ENCODE data around the gene ZC3H15.

The ZC3H15 gene

DNA sequence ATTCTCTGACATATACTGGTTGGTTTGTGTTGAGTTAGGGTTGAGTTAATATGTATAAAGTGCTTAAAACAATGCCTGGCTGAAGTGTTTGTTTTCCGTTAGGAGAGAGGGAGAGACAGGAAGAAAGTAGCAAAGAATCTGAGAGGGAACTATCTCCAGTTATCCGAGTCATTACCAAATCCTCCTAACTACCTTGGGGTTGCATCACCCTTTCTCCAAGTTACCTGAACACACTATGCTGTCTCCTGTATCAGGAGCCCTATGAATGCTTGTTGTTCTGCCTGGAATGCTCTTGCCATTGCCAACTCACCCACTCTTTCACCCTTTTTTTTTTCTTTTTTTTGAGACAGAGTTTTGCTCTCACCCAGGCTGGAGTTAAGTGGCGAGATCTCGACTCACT, 55.9 kb downstream of the ZC3H15 start:
- DNase-seq (ENCODE audit: low read depth, low spot score), result no peak

DNA sequence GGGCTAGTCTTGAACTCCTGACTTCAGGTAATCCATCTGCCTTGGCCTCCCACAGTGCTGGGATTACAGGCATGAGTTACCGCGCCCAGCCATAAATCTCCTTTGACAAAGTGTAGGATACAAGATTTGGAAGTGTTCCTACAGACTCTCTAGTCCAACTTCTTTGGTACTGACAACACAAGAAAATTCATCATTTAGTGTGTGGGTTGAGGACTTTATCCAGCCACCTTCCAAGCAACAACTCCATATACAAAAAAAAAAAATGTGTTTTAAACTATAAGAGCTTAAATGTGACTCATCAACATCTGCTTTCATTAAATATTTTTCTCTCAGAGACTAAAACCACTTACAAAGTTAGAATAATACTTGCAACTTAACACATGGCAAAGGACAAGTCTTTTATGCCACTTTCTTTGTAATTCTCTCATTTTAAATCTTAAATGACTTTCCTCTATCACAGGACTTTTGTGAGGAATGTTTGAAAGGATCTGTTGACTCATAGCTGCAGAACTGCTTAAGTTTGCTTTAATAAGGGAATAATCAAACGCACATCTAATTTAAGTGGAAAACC, 57.6 kb downstream of the ZC3H15 start:
- peak; percentile 12 for DNase-seq (ENCODE audit: low read depth, low spot score)

DNA sequence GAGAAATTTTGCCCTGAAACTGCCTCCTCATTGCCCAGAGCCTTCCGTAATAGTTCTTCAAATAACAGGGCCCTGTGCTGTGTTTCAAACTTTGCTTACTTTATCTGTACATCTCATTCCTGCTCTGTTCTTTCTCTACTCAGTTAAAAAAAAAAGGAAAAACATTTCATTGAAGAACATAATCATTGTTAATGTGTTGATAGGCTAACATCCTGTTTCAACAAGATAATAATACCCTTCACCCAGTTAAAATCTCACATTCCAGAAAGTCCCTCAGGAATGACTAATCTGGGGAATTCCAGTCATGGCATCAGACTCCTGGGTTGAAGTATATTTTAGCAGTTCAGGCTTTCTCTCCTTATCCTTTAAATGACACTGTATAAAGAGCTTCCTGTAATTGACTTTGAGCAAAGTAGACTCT, 58.2 kb downstream of the ZC3H15 start:
- DNase-seq (ENCODE audit: low read depth, low spot score), result peak; percentile 12

DNA sequence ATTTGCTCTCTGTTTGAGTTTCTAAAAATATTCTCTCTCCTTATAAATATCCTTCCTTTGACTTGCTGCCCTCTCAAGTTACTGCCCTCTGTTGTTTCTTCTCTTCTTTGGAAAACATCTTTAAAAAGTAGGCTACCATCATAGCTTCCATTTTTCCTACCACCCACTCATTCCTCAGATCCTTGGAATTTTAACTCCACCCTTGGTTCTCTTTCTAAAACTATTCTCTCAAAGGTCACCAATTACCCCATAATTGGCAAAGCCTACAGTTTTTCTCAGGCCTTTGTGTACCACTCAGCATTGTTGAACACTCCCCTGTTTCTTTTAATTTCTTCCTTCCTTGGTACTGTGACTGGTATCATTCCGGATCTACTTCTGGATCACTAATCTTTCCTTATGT, 60.8 kb downstream of the ZC3H15 start:
- DNase-seq (ENCODE audit: low read depth, low spot score), result no peak

DNA sequence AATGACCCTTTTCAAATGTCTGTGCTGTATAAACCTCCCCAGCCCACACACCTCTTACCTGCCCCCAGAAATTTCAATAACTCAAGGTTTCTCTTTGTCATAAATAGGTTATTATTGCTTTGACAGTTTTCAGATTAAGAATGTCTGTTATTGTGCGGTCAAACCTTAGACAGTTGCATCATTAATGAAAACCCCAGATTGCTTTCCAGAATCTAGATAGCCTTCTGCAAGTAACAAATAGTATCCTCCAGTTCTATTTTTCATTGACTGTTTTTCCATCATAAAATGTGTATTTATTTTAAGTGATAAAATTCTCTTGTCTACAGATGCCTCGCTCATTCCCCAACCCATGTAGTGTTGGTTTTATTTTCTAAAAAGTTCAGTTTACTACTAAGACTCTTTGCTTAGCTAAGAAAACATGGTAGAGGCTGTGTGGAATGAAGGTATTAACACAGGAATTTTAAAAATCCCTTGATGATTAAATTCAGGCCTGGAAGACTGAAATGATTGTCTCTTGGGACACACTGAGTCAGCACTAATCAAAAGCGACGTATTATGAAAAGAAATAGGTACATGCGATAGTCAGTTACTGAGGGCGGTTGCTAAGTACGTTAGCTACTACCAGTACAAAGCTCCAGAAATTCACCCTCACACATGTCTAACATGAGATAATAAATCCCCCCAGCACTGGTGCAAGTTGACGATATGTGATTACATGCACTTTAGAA, 65.4 kb downstream of the ZC3H15 start:
- no peak for DNase-seq (ENCODE audit: low read depth, low spot score)

DNA sequence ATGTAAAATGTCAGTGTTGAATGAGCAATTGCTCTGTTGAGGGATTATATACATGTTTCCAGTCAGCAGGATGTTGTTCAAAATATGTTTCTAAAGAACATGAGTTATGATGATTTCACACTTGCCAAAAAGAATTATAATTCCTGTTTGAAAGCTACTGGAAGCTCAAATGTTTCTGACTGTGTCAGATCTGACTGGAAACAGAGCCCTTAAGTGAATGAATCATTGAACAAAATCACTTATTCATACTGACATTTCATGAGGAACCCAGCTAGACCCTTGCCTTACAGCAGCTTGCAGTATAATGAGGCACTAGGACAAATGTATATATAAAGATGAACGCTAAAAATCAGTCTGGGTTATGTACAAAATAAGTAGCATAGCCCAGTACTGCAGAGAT, 68.4 kb downstream of the ZC3H15 start:
- DNase-seq (ENCODE audit: low read depth, low spot score), result no peak

DNA sequence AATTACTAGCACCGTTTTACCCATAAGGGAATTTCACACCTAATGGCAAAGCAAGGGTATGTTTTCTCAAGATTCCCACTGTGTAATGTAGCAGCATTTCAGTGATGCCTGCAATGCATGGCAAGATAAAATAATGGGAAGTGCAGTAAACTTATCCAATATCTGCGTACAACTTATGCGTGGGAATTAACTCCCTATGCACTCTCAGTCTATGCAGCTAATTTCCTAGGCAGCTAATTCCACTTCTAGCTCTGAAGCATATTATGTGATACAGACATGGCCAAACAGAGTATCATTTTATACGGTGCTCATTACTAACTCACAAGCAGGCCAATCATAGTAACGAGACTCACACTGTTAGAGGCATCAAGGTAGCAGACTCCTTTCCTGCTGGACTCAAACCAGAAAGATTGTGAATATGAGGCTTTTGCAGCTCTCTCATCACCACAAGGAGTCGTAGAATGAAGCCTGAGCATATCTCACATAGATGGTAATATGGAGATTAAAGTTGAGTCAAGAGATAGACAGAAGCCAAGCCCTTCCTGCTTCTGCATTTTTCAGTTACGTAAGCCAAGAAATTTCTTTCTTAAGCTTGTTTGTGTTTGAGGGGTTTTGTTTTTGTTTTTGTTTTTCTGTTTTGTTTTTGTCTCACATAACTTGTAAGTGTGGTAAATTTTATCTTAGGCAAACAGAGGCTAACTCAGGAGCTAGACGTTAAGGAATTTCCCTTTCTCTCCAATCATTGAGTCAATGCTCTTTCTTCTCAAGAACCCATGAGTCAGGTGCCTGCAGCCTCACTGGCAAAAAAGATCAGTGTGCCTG, 69.0 kb downstream of the ZC3H15 start:
- DNase-seq (ENCODE audit: low read depth, low spot score), result no peak

DNA sequence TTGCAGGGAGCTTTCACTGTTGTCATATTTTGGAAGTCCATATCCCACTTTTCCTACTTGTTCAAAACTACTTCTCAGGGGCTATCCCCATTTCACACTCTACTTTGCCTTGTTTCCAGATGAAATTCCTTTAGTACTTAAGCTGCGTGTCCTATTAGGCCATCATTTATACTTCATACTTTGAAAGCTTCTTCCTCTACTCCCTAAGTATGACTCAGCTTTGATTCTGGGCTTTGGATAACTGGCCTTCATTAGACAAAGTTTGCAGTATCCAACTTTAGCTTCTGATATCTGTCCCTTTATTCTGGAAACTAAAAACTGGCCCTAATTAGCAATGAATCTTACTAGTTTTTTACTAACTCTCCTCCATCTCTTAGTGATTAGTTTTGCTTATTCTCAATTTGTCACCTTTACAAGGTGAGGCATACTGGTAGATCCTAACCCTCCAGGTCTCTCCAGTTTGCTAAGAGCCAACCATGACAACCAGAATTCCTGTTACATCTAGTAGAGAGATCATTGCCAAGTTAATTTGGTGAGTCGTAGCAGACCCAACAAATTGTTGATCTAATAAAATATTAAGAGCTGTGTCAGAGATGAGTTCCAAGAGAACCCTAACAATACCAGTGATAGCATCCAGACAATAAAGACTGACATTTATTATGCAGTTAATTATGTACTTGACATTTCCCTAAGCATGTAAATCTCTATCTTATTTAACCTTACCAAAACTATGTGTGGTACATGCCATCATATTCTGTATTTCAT, 72.6 kb downstream of the ZC3H15 start:
- DNase-seq (ENCODE audit: low read depth, low spot score), result no peak
